Epithelial cell of esophagus (primary cell): ENCODE measurements around the gene MTMR12.
"Not testable (repeated sequence)": the region's sequence is repeated elsewhere in the genome, so short reads cannot be mapped to it uniquely, and the experiment has no call there.

Experiments
- DNase-seq: peaks from one replicate; pipeline ENCODE4 v3.0.0; 2010; ENCODE audit warnings: low read depth
- H3K4me3 ChIP-seq: 2 replicates; pipeline ENCODE4 v1.5.1; 2011; ENCODE audit warnings: mild to moderate bottlenecking, low read length, control low read depth
- TF ChIP-seq, protein P1 (sequence below): IDR thresholded peaks from 2 replicates; pipeline ENCODE4 v1.5.1; 2011; ENCODE audit warnings: low read depth, mild to moderate bottlenecking, low read length, control low read depth, inconsistent platforms; ENCODE audit not compliant: insufficient read depth; ENCODE audit errors: missing control alignments

Gene MTMR12

GRCh38 chr5:32326216-32326772 lies 13.6 kb upstream of the MTMR12 start:
- no peak overlapping the region for H3K4me3 ChIP-seq
- TF ChIP-seq, protein P1, sequence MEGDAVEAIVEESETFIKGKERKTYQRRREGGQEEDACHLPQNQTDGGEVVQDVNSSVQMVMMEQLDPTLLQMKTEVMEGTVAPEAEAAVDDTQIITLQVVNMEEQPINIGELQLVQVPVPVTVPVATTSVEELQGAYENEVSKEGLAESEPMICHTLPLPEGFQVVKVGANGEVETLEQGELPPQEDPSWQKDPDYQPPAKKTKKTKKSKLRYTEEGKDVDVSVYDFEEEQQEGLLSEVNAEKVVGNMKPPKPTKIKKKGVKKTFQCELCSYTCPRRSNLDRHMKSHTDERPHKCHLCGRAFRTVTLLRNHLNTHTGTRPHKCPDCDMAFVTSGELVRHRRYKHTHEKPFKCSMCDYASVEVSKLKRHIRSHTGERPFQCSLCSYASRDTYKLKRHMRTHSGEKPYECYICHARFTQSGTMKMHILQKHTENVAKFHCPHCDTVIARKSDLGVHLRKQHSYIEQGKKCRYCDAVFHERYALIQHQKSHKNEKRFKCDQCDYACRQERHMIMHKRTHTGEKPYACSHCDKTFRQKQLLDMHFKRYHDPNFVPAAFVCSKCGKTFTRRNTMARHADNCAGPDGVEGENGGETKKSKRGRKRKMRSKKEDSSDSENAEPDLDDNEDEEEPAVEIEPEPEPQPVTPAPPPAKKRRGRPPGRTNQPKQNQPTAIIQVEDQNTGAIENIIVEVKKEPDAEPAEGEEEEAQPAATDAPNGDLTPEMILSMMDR = no peak
- no peak for DNase-seq

DNA sequence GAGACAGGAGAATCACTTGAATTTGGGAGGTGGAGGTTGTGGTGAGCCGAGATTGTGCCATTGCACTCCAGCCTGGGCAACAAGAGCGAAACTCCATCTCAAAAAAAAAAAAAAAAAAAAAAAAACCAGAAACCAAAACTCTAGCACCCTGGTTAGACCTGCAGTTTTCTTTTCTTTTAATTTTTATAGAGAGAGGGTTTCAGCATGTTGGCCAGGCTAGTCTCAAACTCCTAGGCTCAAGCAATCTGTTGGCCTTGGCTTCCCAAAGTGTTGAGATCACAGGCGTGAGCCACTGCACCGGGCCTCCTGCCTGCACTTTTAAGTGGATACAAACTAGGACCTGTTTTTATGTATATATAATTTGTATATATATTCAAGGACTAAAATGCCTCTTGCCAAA lies 12.9 kb upstream of the MTMR12 start:
- TF ChIP-seq, protein P1 = no peak
- DNase-seq = no peak
- no peak overlapping the region for H3K4me3 ChIP-seq

GRCh38 chr5:32325062-32325461 lies 12.3 kb upstream of the MTMR12 start:
- no peak overlapping the region for H3K4me3 ChIP-seq
- TF ChIP-seq, protein P1 = no peak
- DNase-seq = peak; percentile 82

- DNase-seq = no peak
- no peak overlapping the region for H3K4me3 ChIP-seq
- TF ChIP-seq, protein P1 = no peak
Observed at GRCh38 chr5:32323741-32324140, 11.0 kb upstream of the MTMR12 start.

- no peak for DNase-seq
- TF ChIP-seq, protein P1 = no peak
- no peak overlapping the region for H3K4me3 ChIP-seq
Observed at GRCh38 chr5:32322882-32323281, 10.1 kb upstream of the MTMR12 start.

- H3K4me3 ChIP-seq, DNase-seq: not testable (repeated sequence)
Observed at GRCh38 chr5:32321787-32322186, 9.0 kb upstream of the MTMR12 start.

GRCh38 chr5:32320576-32320975 lies 7.8 kb upstream of the MTMR12 start:
- DNase-seq = no peak
- TF ChIP-seq, protein P1 = no peak
- H3K4me3 ChIP-seq = no peak overlapping the region
